ENCODE measurements around the gene ARHGEF40. TPM values are rescaled to one million over a fixed set of nuclear protein-coding genes. Genes with fewer than 3 reads are reported as not detected.

ARHGEF40 gene
- polyA plus RNA-seq, 2 of the 4 experiments (the other 2 are of a cell fraction) = 7.8 to 9.6 TPM

- no peak for TF ChIP-seq HEYL (CRISPR knock-in tag; IDR thresholded peaks at IDR 0.05)
- TF ChIP-seq NFE2L2 (conservative IDR thresholded peaks at IDR 0.05; ENCODE audit: low read length) = no peak
- TF ChIP-seq HDAC2 (IDR thresholded peaks at IDR 0.05) = no peak
- no peak for TF ChIP-seq JUN (IDR thresholded peaks at IDR 0.05)
- TF ChIP-seq TP53 (CRISPR knock-in tag; IDR thresholded peaks at IDR 0.05) = no peak
Observed at GRCh38 chr14:21086908-21087293, 16.8 kb downstream of the ARHGEF40 start (continued).

- H3K4me1 ChIP-seq = peaks cover 20% of the 10 kb centered on the region; the same call in 1 of the 3 replicates
- no peak overlapping the region for H3K27ac ChIP-seq
- ChIA-PET POLR2A (interaction anchor here (1.4 to 3.8 kb wide), 2 partner anchors 16 to 19 kb away, joined by 6 to 11 read pairs; partner anchors contain the start of gene ARHGEF40), CTCF (interaction anchor here (1.2 to 13.7 kb wide), 7 partner anchors 10 to 251 kb away, joined by 3 to 369 read pairs (median 36); partner anchors contain the start of genes ARHGEF40 and TMEM253)
- H3K4me3 ChIP-seq = no peak overlapping the region
- WGBS (ENCODE audit: missing lambda C conversion rate) = 77% methylated on average over 18 of the region's 19 CpGs
- no peaks in the 10 kb centered on the region for H3K9me3 ChIP-seq
- TF ChIP-seq SREBF2 (IDR thresholded peaks at IDR 0.05) = no peak
- no peak for TF ChIP-seq FOSL2 (IDR thresholded peaks at IDR 0.05)
- TF ChIP-seq FOSL2 (CRISPR knock-in tag; IDR thresholded peaks at IDR 0.05) = peak; percentile 19; the same call in 1 of the 2 replicates
- TF ChIP-seq KDM1A (IDR thresholded peaks at IDR 0.05; ENCODE audit: low read depth) = no peak
- no peak for TF ChIP-seq JUN (IDR thresholded peaks at IDR 0.05)
- TF ChIP-seq HOXA7 (CRISPR knock-in tag; IDR thresholded peaks at IDR 0.05) = no peak
- TF ChIP-seq CHD2 (IDR thresholded peaks at IDR 0.05; ENCODE audit: low read length, partially characterized antibody) = no peak
- no peak overlapping the region for H3K4me2 ChIP-seq
- no peak for FAIRE-seq
- peak; percentile 17 to 24; a peak in 4 of 6 replicates for ATAC-seq
- DNase-seq (ENCODE audit: low read depth in 1 of 2, low spot score in 1 of 2) = peak in 1 of 2 experiments; percentile 61
Observed at GRCh38 chr14:21087294-21088091, 17.4 kb downstream of the ARHGEF40 start.

DNA sequence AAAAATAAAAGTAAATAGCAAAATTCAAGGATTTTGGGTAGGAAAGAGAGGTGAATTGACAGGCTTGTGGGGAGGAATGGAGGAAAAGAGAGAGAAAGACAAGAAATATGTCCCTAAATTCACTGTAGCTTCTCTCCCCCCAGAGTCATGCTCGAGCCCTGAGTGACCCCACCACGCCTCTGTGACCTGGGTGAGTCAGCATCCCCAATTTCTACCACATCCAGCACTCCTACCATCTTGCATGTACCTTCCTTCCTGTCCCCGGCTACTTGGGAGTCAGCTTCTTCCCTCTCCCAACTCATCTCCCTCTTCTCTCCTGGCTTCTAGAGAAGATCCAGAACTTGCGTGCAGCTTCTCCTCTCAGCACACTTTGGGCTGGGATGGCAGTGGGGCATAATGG lies 18.6 kb downstream of the ARHGEF40 start:
- no peaks in the 10 kb centered on the region for H3K9me3 ChIP-seq
- TF ChIP-seq ZFP36 (IDR thresholded peaks at IDR 0.05; ENCODE audit: borderline replicate concordance, partially characterized antibody) = no peak
- no peak for TF ChIP-seq EHMT2 (IDR thresholded peaks at IDR 0.05; ENCODE audit: low read depth)
- TF ChIP-seq FOSL2 (IDR thresholded peaks at IDR 0.05) = no peak
- TF ChIP-seq FOSL2 (CRISPR knock-in tag; IDR thresholded peaks at IDR 0.05) = no peak
- TF ChIP-seq CBX8 (IDR thresholded peaks at IDR 0.05) = no peak
- no peak for TF ChIP-seq MYC (IDR thresholded peaks at IDR 0.05; ENCODE audit: borderline replicate concordance, low read length)
- peaks cover 20% of the 10 kb centered on the region; the same call in 1 of the 3 replicates for H3K4me1 ChIP-seq
- no peak for ATAC-seq
- 66% methylated on average over 4 of the region's 4 CpGs for WGBS (ENCODE audit: missing lambda C conversion rate)
- no peak for DNase-seq (ENCODE audit: low read depth in 1 of 2, low spot score in 1 of 2)
- ChIA-PET CTCF (interaction anchor here (0.6 to 13.7 kb wide), 8 partner anchors 9 to 771 kb away, joined by 3 to 369 read pairs (median 22); partner anchors contain the start of genes ARHGEF40 and TMEM253), POLR2A (interaction anchor here (3.8 kb wide), 1 partner anchor 20 kb away, joined by 11 read pairs; no protein-coding TSS in a partner anchor)
- no peak overlapping the region for H3K4me2 ChIP-seq
- H3K4me3 ChIP-seq = no peak overlapping the region
- H3K27ac ChIP-seq = peak overlapping the region in 1 of 2 experiments; percentile 24; a peak in 1 of 6 replicates
- FAIRE-seq = no peak

GRCh38 chr14:21089271-21089670 lies 19.2 kb downstream of the ARHGEF40 start:
- ATAC-seq = no peak
- Histone ChIP-seq H3K4me1 (peaks cover 26% of the 10 kb centered on the region), H3K27ac (peak overlapping the region in 1 of 2 experiments; percentile 24; a peak in 1 of 6 replicates), H3K4me3 (no peak overlapping the region), H3K9me3 (no peaks in the 10 kb centered on the region), H3K4me2 (no peak overlapping the region)
- DNase-seq (ENCODE audit: low read depth in 1 of 2, low spot score in 1 of 2) = no peak
- CTCF ChIA-PET = interaction anchor here (0.6 to 13.7 kb wide), 13 partner anchors 12 to 426 kb away, joined by 3 to 369 read pairs (median 3); partner anchors contain the start of genes ARHGEF40 and TMEM253
- FAIRE-seq = no peak
- TF ChIP-seq HES2 (IDR thresholded peaks at IDR 0.05) (no peak), EHF (CRISPR knock-in tag; IDR thresholded peaks at IDR 0.05) (no peak), GATA3 (IDR thresholded peaks at IDR 0.05; ENCODE audit: borderline replicate concordance) (no peak), HEYL (CRISPR knock-in tag; IDR thresholded peaks at IDR 0.05) (no peak), EHMT2 (IDR thresholded peaks at IDR 0.05; ENCODE audit: low read depth) (no peak), KDM5A (IDR thresholded peaks at IDR 0.05) (no peak)
- TF ChIP-seq, protein P1, sequence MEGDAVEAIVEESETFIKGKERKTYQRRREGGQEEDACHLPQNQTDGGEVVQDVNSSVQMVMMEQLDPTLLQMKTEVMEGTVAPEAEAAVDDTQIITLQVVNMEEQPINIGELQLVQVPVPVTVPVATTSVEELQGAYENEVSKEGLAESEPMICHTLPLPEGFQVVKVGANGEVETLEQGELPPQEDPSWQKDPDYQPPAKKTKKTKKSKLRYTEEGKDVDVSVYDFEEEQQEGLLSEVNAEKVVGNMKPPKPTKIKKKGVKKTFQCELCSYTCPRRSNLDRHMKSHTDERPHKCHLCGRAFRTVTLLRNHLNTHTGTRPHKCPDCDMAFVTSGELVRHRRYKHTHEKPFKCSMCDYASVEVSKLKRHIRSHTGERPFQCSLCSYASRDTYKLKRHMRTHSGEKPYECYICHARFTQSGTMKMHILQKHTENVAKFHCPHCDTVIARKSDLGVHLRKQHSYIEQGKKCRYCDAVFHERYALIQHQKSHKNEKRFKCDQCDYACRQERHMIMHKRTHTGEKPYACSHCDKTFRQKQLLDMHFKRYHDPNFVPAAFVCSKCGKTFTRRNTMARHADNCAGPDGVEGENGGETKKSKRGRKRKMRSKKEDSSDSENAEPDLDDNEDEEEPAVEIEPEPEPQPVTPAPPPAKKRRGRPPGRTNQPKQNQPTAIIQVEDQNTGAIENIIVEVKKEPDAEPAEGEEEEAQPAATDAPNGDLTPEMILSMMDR (IDR thresholded peaks at IDR 0.05) = no peak
- TF ChIP-seq, protein P2, sequence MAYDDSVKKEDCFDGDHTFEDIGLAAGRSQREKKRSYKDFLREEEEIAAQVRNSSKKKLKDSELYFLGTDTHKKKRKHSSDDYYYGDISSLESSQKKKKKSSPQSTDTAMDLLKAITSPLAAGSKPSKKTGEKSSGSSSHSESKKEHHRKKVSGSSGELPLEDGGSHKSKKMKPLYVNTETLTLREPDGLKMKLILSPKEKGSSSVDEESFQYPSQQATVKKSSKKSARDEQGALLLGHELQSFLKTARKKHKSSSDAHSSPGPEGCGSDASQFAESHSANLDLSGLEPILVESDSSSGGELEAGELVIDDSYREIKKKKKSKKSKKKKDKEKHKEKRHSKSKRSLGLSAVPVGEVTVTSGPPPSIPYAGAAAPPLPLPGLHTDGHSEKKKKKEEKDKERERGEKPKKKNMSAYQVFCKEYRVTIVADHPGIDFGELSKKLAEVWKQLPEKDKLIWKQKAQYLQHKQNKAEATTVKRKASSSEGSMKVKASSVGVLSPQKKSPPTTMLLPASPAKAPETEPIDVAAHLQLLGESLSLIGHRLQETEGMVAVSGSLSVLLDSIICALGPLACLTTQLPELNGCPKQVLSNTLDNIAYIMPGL (CRISPR knock-in tag; IDR thresholded peaks at IDR 0.05; ENCODE audit: borderline replicate concordance) = no peak
- POLR2A ChIA-PET = interaction anchor here (0.6 to 3.8 kb wide), 5 partner anchors 15 to 295 kb away, joined by 4 to 11 read pairs (median 6); partner anchors contain the start of gene ARHGEF40
- WGBS (ENCODE audit: missing lambda C conversion rate) = 18% methylated on average over 1 of the region's 1 CpG

All from A549 (cell line).